Fibroblast of lung (primary cell): ENCODE data around the gene HSPA12B.

ENCODE experiments used
- CTCF ChIP-seq, 2 donors: IDR thresholded peaks in 1 of 2; conservative IDR thresholded peaks in 1 of 2; 1 replicate in 1 of 2; 2 replicates in 1 of 2; pipeline ENCODE4 v1.5.1; 2011 to 2012; ENCODE audit warnings: low read length in 2 of 2, control low read depth in 1 of 2, inconsistent platforms in 1 of 2, low read depth in 1 of 2, mild to moderate bottlenecking in 1 of 2
- EZH2 ChIP-seq: IDR thresholded peaks from 2 replicates; pipeline ENCODE4 v1.5.1; 2012; ENCODE audit warnings: low read length, control low read depth, mild to moderate bottlenecking; ENCODE audit errors: missing control alignments

DNA sequence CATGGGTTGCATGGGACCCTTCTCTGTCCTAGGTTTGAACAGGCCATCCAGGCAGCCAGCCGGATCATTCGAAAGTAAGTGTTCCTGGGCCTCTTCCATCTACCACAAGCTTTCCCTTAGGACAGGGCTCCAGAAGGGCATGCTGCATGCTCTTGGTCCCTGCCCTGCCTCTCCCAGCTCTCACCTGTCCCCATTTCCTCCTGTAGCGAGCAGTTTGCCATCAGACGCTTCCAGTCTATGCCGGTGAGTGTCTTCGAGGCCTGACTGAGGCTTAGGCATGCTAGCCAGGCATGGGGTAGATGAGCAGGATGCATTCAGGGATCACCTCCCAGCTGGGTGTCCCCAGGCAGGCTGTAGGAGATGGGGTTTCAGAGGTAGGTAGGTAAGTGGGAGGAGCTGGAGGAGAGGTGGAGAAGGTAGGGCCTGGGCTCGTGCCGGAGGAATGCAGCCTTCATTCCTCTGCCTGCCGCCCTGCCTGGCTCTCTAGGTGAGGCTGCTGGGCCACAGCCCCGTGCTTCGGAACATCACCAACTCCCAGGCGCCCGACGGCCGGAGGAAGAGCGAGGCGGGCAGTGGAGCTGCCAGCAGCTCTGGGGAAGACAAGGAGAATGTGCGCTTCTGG, 67.9 kb downstream of the HSPA12B start:
- TF ChIP-seq EZH2 (no peak), CTCF (conservative IDR thresholded peaks at IDR 0.05 in 1 of 2, IDR thresholded peaks at IDR 0.05 in 1 of 2; ENCODE audit: low read depth in 1 of 2, low read length in 2 of 2) (no peak)
